ENCODE data around the gene GNG2. TPM values are rescaled to one million over a fixed set of nuclear protein-coding genes. Genes with fewer than 3 reads are reported as not detected.

Gene GNG2
- total and polyA plus RNA-seq, 9 of the 15 experiments (the other 6 are each of a cell fraction or from before 2014, with no cell fraction given), result 0.18 TPM; not detected in 8

DNA sequence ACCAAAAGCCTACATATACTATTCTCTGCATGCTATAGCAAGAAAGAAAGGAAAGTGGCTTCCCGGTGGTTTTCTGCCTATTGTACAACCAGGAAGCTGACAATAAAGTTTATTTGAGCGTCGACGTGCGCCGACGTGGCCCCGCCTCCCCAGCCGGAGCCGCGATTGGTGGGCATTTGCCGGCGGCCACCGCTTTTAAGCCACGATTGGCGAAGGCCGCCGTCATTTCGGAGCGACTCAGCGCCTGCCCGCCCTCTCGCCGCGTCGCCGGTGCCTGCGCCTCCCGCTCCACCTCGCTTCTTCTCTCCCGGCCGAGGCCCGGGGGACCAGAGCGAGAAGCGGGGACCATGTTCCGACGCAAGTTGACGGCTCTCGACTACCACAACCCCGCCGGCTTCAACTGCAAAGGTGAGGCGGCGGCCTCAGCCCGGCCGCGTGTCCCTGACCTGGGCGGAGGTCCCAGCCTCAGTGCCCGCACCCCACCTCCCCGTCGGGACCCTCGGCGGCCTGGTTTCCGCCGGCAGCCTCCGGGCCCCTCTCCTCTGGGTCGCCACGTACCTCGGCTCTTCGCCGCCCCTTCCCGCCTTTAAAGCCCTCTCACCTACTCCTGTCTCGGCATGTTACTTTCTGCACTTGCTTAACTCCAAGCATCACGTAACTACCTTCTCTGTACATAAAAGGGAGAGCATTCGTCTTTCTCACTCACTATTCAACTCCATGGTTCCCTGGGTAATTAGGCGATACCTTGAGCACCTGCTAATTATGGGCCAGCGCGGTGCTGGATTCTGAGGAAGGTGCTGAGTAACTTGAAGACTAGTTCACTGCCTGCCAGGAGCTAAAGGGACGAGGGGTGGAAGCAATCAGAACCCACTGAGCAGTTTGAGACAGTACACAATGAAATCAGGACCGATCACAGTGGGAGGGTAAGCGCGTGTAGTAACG, 129.2 kb downstream of the GNG2 start, which contains the start of gene RTRAF (continued):
- TF ChIP-seq HMG20A (CRISPR knock-in tag; conservative IDR thresholded peaks at IDR 0.05) (no peak), TRIM28 (IDR thresholded peaks at IDR 0.05) (no peak), ZNF639 (CRISPR knock-in tag; conservative IDR thresholded peaks at IDR 0.05 in 1 of 2, IDR thresholded peaks at IDR 0.05 in 1 of 2) (no peak), ZKSCAN1 (IDR thresholded peaks at IDR 0.05; ENCODE audit: low read depth, low read length) (peak; percentile 75; the same call in 1 of the 2 replicates), FIP1L1 (IDR thresholded peaks at IDR 0.05; ENCODE audit: low read depth, low read length, poor library complexity, severe bottlenecking) (peak; percentile 21), HNRNPL (IDR thresholded peaks at IDR 0.05; ENCODE audit: low read depth, low read length) (no peak), XRCC4 (IDR thresholded peaks at IDR 0.05; ENCODE audit: extremely low read depth, insufficient read depth, insufficient read length) (no peak), STAT6 (CRISPR knock-in tag; IDR thresholded peaks at IDR 0.05) (no peak), THAP12 (CRISPR knock-in tag; IDR thresholded peaks at IDR 0.05) (0 out of 2 replicates have a peak, but pooled peaks have one; percentile 47), RAD21 (CRISPR knock-in tag; conservative IDR thresholded peaks at IDR 0.05 in 1 of 2, IDR thresholded peaks at IDR 0.05 in 1 of 2) (no peak), RREB1 (CRISPR knock-in tag; IDR thresholded peaks at IDR 0.05) (no peak), BHLHE40 (IDR thresholded peaks at IDR 0.05; ENCODE audit: low read length) (no peak; the same call in 1 of the 2 replicates)
